NCI-H526 treated with DMSO at 0.1 percent for 48 hours (cell line): ENCODE data around the gene CNTN5.

ENCODE experiments used
- DNase-seq: peaks from one replicate; lab custom pipeline; 2025; lab: John Stamatoyannopoulos, UW

Gene CNTN5

GRCh38 chr11:99519095-99519494 is 498.3 kb downstream of the CNTN5 start:
- no peak for DNase-seq

- DNase-seq: no peak
Observed at GRCh38 chr11:99522467-99523173, 501.9 kb downstream of the CNTN5 start.

GRCh38 chr11:99531468-99531867 is 510.7 kb downstream of the CNTN5 start:
- no peak for DNase-seq

DNA sequence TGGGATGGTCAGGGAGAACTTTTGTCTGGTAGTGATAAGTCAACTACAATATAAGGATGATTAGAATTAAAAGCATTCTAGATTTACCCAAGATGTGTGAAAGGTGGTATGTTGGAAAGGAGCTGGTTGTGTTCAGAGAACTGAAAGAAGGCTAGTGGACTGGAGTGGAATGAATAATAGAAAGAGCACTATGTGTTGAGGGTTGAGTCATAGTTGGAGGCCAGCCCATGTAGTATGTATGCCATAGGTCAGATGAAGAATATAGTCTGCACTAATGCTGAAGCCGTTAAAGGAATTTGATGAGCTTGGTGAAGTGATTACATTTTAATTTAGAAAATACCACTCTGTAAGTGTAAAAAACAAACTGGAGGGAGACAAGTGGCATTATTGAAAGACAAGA is 514.1 kb downstream of the CNTN5 start:
- no peak for DNase-seq

GRCh38 chr11:99535406-99535805 is 514.7 kb downstream of the CNTN5 start:
- DNase-seq: no peak

DNA sequence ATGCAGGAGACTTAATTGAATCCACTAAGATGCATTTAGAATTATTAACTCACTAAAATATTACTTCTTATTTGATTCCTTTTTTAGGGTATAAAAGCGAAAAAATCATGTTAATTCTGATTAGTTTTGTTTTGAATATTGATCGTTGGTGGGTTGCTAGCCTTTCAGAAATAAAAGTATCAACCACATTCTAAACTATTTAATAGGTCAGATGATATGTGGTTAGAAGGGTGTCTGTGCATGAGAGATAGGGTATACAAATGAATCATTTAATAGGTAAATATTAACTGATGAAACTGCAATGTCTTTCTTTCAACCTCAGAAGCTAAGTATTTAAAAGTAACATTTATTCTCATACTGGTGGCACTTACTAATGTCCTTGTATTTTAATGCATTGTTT is 515.1 kb downstream of the CNTN5 start:
- no peak for DNase-seq

- DNase-seq: no peak
Observed at GRCh38 chr11:99537681-99538080, 516.9 kb downstream of the CNTN5 start.

GRCh38 chr11:99545616-99546015 is 524.9 kb downstream of the CNTN5 start:
- DNase-seq: no peak

DNA sequence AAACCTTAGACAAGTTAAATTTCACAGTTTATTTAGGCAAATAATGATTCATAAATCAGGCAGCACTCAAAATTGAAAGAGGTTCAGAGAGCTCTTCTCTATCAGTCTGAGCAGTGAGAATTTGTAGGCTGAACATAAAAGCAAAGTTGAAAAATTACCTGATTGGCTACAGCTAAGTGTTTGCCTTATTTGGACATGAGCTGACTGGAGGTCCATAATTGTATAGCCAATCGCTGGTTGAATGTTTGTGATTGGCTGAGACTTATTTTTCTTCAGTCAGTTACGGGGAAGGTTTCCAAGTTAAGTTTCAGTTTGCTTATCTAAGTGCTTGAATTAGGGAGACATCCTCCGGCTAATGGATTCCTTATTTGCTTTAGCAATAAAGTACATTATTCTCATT is 527.5 kb downstream of the CNTN5 start:
- DNase-seq: no peak

DNA sequence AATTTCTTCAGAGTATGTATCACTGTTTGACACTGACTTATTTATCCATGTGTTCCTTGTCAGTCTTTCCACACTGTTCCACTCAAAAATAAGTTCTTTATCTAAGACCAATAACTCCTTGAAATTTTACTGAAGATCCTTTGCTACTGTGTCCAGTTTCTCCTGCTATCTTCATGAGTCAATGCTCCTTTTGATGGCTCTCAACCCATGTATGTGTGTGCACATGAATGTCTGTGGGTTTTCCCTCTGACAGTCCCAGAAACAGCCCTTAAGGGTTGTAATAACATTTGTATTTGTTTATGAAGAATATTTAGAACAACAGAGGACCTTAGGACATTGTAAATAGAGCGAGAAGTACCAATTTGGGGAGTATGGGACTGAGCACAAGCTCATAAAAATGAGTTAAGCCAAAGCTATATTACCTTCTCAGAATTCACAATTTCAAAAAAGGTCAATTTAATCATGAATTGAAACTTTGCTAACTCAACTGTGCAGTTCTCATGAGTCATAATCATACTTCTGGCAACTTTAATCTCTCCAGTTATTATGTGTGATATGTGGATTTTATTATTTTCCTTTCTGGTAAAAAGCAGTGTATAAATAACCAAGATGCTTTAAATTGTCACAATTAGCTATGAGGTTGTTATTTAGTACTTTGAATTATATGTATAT is 533.6 kb downstream of the CNTN5 start:
- no peak for DNase-seq

GRCh38 chr11:99555486-99555885 is 534.7 kb downstream of the CNTN5 start:
- DNase-seq: no peak

DNA sequence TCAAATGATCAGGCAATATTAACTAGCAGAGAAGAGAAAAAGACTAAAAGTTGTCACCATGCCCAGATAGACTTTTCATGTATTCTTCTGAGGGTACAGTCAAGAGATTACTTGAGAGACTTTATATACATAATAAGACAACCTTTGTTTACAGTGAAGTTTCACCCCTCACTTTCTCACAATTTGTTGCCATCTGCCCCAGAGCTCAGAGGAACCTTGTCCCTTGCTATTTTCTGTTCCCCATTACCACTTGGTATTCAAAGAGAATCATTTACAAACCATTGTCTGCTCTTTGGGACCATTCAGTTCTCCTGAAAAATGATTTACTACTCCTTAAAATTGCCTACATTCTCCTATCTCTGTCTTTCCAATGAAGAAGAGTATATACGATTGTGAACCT is 544.6 kb downstream of the CNTN5 start:
- DNase-seq: no peak

DNA sequence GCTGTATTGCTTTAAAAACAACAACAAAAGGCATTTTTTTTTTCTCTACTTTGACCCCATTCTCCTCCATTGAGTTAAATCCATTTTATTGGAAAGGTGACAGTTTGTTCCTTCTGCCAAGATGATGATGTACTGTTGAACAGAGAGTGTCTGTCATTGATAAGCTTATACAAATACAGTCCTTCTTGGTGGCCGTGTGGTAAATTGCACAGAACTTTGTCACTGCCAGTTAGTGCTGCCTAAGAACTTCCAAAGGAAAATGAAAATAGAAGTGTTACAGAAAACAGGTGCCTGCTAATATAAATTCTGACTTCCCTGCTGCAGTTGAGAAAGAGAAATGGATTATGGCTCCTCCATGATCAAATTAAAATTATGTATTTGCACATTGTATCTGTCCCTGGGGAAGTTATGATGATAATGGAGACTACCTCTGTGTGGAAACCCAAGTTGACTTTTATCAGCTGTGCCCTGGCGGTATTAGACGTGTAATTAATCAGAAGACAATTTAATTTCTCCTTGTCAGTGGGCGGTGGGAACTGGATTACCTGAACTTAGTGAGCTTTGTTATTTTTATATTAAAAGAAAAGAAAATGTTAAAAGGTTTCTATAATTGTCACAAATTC is 546.7 kb downstream of the CNTN5 start:
- DNase-seq: no peak

- DNase-seq: no peak
Observed at GRCh38 chr11:99568808-99569207, 548.1 kb downstream of the CNTN5 start.

- no peak for DNase-seq
Observed at GRCh38 chr11:99571094-99571493, 550.3 kb downstream of the CNTN5 start.

- DNase-seq: no peak
Observed at GRCh38 chr11:99584830-99585229, 564.1 kb downstream of the CNTN5 start.

- DNase-seq: no peak
Observed at GRCh38 chr11:99585606-99586005, 564.9 kb downstream of the CNTN5 start.

DNA sequence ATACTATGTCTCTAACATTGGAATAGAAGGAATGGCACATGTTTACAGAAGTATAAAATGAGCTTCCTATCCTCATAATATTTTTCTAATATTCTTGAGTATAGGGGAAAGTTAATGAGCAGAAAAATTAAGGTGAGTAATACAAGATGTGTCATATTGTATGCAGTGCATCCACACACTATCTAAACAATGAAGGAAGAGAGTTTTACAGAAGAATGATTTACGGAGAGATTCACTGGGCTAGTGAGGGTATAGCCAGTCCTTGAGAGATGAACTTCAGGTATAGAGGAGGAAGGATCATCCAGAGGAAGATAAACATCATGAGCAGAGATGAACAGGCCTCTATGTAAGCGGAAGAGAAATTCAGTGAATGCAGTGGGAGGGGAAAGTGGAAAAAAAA is 569.0 kb downstream of the CNTN5 start:
- DNase-seq: no peak

- DNase-seq: no peak
Observed at GRCh38 chr11:99592266-99592665, 571.5 kb downstream of the CNTN5 start.

DNA sequence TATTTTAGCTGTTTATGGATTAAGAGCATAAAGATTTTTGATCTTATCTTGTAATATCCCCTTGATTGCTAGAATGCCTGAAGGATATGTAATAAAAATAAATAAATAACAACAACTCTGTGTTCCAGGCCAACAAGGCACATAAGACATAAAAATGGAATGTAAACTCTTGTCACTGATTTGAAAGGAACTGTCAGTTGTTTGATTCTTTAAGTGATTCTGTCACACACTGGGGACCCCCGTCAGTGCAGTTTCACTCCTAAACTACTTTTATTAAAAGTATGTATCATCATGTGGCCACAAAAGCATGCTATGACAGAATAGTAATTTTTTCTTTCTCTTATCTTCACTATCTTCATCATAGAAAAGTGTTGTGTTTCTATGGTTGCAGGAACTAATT is 572.4 kb downstream of the CNTN5 start:
- DNase-seq: no peak

- DNase-seq: no peak
Observed at GRCh38 chr11:99601179-99601578, 580.4 kb downstream of the CNTN5 start.

DNA sequence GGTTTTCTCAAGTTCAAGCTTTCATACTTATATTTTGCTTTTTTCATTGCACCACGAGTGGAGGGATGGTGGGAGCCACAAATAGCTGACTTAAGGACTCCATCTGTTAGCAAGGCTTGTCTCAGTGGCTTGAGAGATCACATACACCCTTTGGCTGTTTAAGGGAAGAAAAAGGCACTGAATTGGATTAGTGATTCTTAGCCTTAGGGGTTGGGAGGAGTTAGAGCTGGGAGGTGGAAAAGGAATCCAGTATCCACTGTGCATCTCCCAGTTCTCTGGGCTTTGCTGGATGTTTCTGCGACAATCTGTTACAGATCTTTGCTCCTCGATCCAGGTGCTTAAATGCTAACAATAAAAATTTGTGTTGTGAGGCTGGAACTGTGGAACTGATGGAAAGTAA is 593.6 kb downstream of the CNTN5 start:
- DNase-seq: no peak

DNA sequence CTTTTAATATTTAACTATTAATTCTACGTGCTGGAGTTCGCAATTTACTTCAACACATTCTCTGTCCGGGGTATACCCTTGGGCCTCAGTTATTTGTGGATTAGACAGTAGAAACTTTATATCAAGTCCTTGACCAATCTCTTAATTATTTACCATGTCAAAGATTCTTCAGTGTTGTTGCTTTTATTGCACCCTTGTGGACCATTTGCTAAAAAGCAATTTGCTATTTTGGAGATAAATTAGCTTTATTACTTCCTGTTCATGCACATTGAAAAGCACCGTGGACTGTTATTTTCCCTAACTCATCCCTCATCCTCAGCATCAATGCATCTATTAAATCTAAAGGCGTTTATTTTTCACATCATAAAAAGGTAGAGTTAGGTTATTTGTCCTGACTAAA is 609.9 kb downstream of the CNTN5 start:
- no peak for DNase-seq

- DNase-seq: no peak
Observed at GRCh38 chr11:99631618-99632017, 610.9 kb downstream of the CNTN5 start.
